ENCODE results near the gene TMEM235.

The TMEM235 gene

DNA sequence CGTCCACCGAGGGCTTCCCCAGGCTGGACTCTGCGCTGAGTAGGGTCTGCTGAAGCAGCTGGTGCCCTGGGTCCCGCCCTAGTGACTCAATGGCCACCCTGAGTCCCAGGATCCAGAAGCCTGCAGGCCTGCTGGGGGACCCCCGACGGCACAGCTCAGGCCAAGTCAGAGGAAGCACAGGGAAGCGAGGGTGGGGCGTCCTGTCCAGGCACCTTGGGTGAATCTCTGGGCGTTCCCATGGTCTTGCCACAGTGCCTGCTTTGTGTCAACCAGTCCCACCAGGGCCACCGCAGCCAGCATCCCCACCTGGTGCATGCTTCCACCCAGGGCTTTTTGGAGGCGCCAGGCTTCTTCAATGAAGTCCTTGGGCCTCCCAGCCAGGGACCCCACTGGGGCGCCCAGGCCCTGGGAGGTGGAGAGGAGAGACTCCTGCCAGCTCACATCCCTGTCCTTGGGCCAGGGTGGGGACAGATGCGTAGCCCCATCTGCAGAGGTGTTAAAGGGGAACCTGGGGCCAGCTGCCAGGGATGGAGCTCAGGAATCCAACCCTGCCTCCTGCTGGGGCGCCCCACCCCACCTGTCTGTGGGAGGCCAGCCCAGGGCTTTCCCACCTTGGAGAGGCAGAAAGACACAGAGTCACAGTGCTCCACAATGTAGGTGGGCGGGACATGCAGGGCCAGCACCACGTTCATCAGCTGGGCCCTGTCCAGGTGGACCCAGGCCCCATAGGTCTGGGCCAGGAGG is 17.8 kb downstream of the TMEM235 start (continued):
- TF ChIP-seq ZNF184 (tag by site-specific recombination; IDR thresholded peaks at IDR 0.05) (no peak), ZFHX2 (tag by site-specific recombination; conservative IDR thresholded peaks at IDR 0.05) (peak; percentile 23; the same call in 1 of the 2 replicates), ZIC2 (tag by site-specific recombination; IDR thresholded peaks at IDR 0.05) (no peak), ZNF416 (tag by site-specific recombination; IDR thresholded peaks at IDR 0.05) (no peak)
- TF ChIP-seq, protein P1, sequence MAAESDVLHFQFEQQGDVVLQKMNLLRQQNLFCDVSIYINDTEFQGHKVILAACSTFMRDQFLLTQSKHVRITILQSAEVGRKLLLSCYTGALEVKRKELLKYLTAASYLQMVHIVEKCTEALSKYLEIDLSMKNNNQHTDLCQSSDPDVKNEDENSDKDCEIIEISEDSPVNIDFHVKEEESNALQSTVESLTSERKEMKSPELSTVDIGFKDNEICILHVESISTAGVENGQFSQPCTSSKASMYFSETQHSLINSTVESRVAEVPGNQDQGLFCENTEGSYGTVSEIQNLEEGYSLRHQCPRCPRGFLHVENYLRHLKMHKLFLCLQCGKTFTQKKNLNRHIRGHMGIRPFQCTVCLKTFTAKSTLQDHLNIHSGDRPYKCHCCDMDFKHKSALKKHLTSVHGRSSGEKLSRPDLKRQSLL (tag by site-specific recombination; IDR thresholded peaks at IDR 0.05): no peak

DNA sequence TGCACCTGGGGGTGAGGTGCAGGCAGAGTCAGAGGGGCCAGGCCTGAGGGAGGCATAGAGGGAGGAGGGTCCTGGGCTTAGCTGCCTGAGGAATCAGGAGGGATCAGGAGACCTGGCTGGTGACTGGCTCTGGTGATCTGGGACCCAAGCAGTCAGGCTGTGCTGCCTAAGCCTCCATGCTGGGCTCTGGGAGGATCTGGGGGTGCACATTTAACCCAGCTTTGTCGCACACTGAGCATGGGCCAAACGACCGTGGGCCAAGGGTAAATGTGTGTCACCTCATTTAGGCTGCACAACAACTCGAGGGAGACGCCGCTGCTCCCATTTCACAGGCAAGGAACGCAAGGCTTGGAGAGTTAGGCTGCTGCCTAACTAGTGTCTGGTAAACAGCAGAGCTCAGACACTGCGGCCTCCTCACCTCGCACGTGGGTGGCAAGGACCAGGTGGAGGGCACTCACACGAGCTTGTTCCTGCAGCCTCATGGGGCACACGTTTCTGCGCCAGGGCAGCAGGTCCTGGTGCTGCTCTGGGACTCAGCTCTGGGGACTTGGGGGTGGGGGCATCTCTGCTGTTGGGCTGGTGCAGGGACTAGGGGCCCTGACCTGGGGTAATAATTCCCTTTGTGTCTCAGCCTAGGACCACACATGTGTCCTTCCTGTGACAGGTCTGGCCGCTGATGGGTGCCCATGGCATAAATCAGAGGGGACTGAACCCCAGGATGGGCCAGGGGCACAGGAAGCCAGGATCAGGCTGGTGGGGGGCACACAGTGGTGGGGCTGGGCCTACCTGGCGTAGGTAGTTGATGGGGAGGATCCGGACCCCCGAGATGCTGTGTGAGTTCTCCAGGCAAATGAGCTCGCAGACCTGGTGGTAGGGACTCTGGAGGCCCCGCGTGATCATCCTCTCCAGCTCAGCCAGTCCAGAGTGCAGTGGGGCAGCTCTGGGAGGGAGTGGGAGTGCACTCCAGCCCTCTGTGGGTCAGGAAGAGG is 18.7 kb downstream of the TMEM235 start:
- Histone ChIP-seq H3K4me1 (ENCODE audit: control insufficient read depth, insufficient read depth, low read length) (no peaks in the 10 kb centered on the region), H3K36me3 (ENCODE audit: control insufficient read depth in 2 of 2, insufficient read depth in 1 of 2, low read length in 2 of 2) (no peaks in the 10 kb centered on the region), H3K9me3 (ENCODE audit: control insufficient read depth, insufficient read depth, low read depth, low read length) (no peaks in the 10 kb centered on the region), H3K4me3 (ENCODE audit: low read depth, low read length) (no peak overlapping the region), H3K27ac (ENCODE audit: extremely low read depth, low read depth, low read length) (no peak overlapping the region)
- ChIA-PET CTCF (interaction anchor here (0.5 to 6.1 kb wide), 55 partner anchors 13 to 832 kb away, joined by 3 to 60 read pairs (median 5); partner anchors contain the start of genes AFMID, BIRC5 and TK1), POLR2A (interaction anchor here (0.5 to 1.7 kb wide), 9 partner anchors 9 to 239 kb away, joined by 3 to 5 read pairs (median 4); no protein-coding TSS in a partner anchor)
- TF ChIP-seq GLI4 (tag by site-specific recombination; IDR thresholded peaks at IDR 0.05) (no peak), ZNF664 (tag by site-specific recombination; IDR thresholded peaks at IDR 0.05) (no peak), ZBTB21 (tag by site-specific recombination; IDR thresholded peaks at IDR 0.05) (no peak)

DNA sequence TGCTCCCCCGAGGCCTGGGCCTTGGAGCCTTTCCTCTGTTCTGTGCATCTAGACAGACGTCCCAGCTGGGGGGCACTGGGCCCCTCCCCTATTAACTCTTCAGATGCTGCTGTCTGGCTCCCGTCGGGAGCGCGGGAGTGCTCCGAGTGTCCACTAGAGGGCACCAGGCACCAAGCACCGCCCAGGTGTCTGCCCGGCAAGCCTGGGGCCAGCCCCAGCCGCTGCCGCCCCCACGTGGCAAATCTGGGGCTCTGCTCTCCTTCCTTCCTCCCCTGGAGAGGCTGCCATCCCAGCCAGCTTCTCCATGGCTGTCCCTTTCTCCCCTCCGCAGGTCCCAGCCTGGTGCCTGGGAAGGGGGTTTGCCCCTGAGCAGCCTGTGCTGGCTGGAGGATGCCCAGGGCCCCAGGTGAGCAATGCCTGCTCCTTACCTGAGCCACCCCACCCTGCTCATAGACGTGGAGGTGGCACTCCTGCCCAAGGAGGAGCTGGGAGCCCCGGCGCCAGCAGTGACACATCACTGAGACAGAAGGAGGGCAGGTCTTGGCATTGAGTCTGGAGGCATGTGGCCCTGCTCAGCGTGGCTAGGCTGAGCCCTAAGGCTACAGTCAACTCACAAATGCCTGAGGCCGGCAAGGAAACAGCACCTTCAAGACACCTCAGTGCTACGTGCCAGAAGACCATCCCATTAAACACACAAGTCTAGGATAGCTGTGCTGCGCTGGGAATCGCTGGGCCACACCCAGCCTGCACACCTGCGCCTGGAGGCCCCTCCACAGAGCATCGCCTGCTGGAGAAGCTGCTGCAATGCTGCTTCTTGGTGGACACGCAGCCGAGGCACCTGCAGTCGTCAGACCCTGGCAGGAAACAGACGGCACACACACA is 19.7 kb downstream of the TMEM235 start:
- POLR2A ChIA-PET: interaction anchor here (0.5 to 1.7 kb wide), 13 partner anchors 10 to 293 kb away, joined by 3 to 5 read pairs (median 4); partner anchors contain the start of genes AFMID, TK1 and TNRC6C
- H3K4me3 ChIP-seq (ENCODE audit: low read depth, low read length): no peak overlapping the region
- no peaks in the 10 kb centered on the region for H3K36me3 ChIP-seq (ENCODE audit: control insufficient read depth in 2 of 2, insufficient read depth in 1 of 2, low read length in 2 of 2)
- H3K4me1 ChIP-seq (ENCODE audit: control insufficient read depth, insufficient read depth, low read length): no peaks in the 10 kb centered on the region
- no peaks in the 10 kb centered on the region for H3K9me3 ChIP-seq (ENCODE audit: control insufficient read depth, insufficient read depth, low read depth, low read length)
- CTCF ChIA-PET: interaction anchor here (0.6 to 6.1 kb wide), 65 partner anchors 9 to 864 kb away, joined by 3 to 60 read pairs (median 5); partner anchors contain the start of genes AFMID, BIRC5 and TK1
- H3K27ac ChIP-seq (ENCODE audit: extremely low read depth, low read depth, low read length): no peak overlapping the region
- TF ChIP-seq, protein P2, sequence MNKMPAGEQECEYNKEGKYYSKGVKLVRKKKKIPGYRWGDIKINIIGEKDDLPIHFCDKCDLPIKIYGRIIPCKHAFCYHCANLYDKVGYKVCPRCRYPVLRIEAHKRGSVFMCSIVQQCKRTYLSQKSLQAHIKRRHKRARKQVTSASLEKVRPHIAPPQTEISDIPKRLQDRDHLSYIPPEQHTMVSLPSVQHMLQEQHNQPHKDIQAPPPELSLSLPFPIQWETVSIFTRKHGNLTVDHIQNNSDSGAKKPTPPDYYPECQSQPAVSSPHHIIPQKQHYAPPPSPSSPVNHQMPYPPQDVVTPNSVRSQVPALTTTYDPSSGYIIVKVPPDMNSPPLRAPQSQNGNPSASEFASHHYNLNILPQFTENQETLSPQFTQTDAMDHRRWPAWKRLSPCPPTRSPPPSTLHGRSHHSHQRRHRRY (tag by site-specific recombination; IDR thresholded peaks at IDR 0.05): no peak
- TF ChIP-seq ZNF530 (tag by site-specific recombination; IDR thresholded peaks at IDR 0.05; ENCODE audit: low read depth) (no peak), ZNF768 (tag by site-specific recombination; IDR thresholded peaks at IDR 0.05) (no peak), GFI1B (tag by site-specific recombination; IDR thresholded peaks at IDR 0.05) (no peak), ZNF837 (tag by site-specific recombination; IDR thresholded peaks at IDR 0.05) (no peak), REPIN1 (tag by site-specific recombination; IDR thresholded peaks at IDR 0.05; ENCODE audit: low read depth) (no peak), ZNF223 (tag by site-specific recombination; IDR thresholded peaks at IDR 0.05) (no peak), HOXA7 (CRISPR knock-in tag; IDR thresholded peaks at IDR 0.05; ENCODE audit: borderline replicate concordance) (no peak), ZNF510 (tag by site-specific recombination; IDR thresholded peaks at IDR 0.05; ENCODE audit: insufficient replicate concordance) (no peak), ZNF121 (tag by site-specific recombination; IDR thresholded peaks at IDR 0.05) (no peak), ZNF585B (tag by site-specific recombination; IDR thresholded peaks at IDR 0.05) (no peak), ZBTB21 (tag by site-specific recombination; IDR thresholded peaks at IDR 0.05) (no peak), ZNF16 (tag by site-specific recombination; IDR thresholded peaks at IDR 0.05; ENCODE audit: low read depth) (no peak), ZNF184 (tag by site-specific recombination; IDR thresholded peaks at IDR 0.05) (0 out of 2 replicates have a peak, but pooled peaks have one; percentile 54)
- TF ChIP-seq, protein P3, sequence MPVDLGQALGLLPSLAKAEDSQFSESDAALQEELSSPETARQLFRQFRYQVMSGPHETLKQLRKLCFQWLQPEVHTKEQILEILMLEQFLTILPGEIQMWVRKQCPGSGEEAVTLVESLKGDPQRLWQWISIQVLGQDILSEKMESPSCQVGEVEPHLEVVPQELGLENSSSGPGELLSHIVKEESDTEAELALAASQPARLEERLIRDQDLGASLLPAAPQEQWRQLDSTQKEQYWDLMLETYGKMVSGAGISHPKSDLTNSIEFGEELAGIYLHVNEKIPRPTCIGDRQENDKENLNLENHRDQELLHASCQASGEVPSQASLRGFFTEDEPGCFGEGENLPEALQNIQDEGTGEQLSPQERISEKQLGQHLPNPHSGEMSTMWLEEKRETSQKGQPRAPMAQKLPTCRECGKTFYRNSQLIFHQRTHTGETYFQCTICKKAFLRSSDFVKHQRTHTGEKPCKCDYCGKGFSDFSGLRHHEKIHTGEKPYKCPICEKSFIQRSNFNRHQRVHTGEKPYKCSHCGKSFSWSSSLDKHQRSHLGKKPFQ (tag by site-specific recombination; IDR thresholded peaks at IDR 0.05): no peak
- TF ChIP-seq, protein P4, sequence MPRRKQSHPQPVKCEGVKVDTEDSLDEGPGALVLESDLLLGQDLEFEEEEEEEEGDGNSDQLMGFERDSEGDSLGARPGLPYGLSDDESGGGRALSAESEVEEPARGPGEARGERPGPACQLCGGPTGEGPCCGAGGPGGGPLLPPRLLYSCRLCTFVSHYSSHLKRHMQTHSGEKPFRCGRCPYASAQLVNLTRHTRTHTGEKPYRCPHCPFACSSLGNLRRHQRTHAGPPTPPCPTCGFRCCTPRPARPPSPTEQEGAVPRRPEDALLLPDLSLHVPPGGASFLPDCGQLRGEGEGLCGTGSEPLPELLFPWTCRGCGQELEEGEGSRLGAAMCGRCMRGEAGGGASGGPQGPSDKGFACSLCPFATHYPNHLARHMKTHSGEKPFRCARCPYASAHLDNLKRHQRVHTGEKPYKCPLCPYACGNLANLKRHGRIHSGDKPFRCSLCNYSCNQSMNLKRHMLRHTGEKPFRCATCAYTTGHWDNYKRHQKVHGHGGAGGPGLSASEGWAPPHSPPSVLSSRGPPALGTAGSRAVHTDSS (tag by site-specific recombination; IDR thresholded peaks at IDR 0.05): no peak

All from HEK293 (cell line).